K562 (cell line): ENCODE data around the gene ZNF805. TPM values are rescaled to one million over a fixed set of nuclear protein-coding genes. Genes with fewer than 3 reads are reported as not detected.
A peak's percentile ranks its signal among the peaks of the same experiment; 100 is the strongest.

Source experiments
- ATAC-seq: fragments of 200-7000 bp; cut with Tn5 transposase; 3 replicates; pipeline ENCODE4 v1.9.1; 2020; ENCODE audit warnings: moderate library complexity
- BruUV-seq: library from RNA; stranded (reverse); fragments of 400-500 nt; replicated peaks from 2 replicates; lab custom pipeline; 2021; lab: Mats Ljungman, UMichigan
- CTCF ChIA-PET: fragments of 300-600 bp; formaldehyde crosslinking; extraction: SDS; loops from one replicate; lab custom pipeline; 2021; ENCODE audit warnings: low intra/inter-chr PET ratio; lab: Yijun Ruan, JAX
- POLR2A ChIA-PET: fragments of 300-600, 350-650 bp; sonication (Branson Sonifier 250); formaldehyde crosslinking; extraction: SDS; loops from one replicate; lab custom pipeline; 2021; ENCODE audit warnings: antibody characterized with exemption, inconsistent platforms; lab: Yijun Ruan, JAX
- DNase-seq, 4 experiments: peaks; one replicate each; pipeline versions ENCODE4 v3.0.0 to v3.0.0-alpha.2; 2011 to 2018; ENCODE audit warnings: low spot score in 3 of 4, mixed read lengths in 3 of 4; ENCODE audit errors: extremely low read depth in 1 of 4
- FAIRE-seq: peaks from 2 replicates; lab custom pipeline; 2011; peaks lifted over from hg19 to GRCh38; lab: Jason Lieb, UNC
- H2AFZ ChIP-seq: 2 replicates; pipeline ENCODE4 v1.6.0; 2011; ENCODE audit warnings: low read depth, low read length, control low read depth, inconsistent platforms
- H3K27ac ChIP-seq: fragments of 200-600 bp; 3 replicates; pipeline ENCODE4 v1.8.0; 2011; ENCODE audit warnings: low read depth, mild to moderate bottlenecking, control low read depth, inconsistent platforms, low read length, moderate library complexity, mixed read lengths; ENCODE audit errors: extremely low read depth
- H3K27me3 ChIP-seq, 2 experiments: fragments of 300-600 bp in 1 of 2; 2 replicates in 1 of 2; 3 replicates in 1 of 2; pipeline versions ENCODE4 v1.6.0 to v1.8.0; 2011; ENCODE audit warnings: inconsistent platforms in 2 of 2, low read length in 2 of 2, mild to moderate bottlenecking in 1 of 2, mixed read lengths in 1 of 2, moderate library complexity in 1 of 2; ENCODE audit not compliant: control insufficient read depth in 2 of 2, insufficient read depth in 2 of 2
- H3K36me3 ChIP-seq: fragments of 300-600 bp; 3 replicates; pipeline ENCODE4 v1.8.0; 2011; ENCODE audit warnings: mild to moderate bottlenecking, low read length, inconsistent platforms; ENCODE audit not compliant: control insufficient read depth, insufficient read depth
- H3K4me1 ChIP-seq, 2 experiments: fragments of 200-600 bp in 1 of 2; replicated peaks in 1 of 2; 2 replicates in 1 of 2; 3 replicates in 1 of 2; pipeline versions ENCODE4 v1.5.1 to v1.8.0; 2011; ENCODE audit warnings: inconsistent platforms in 2 of 2, low read length in 2 of 2, mild to moderate bottlenecking in 1 of 2, mixed read lengths in 1 of 2, moderate library complexity in 1 of 2; ENCODE audit not compliant: control insufficient read depth in 2 of 2, insufficient read depth in 2 of 2
- H3K4me2 ChIP-seq: 2 replicates; pipeline ENCODE4 v1.6.1; 2011; ENCODE audit warnings: low read length, control low read depth, inconsistent platforms, mixed read lengths; ENCODE audit not compliant: insufficient read depth
- H3K4me3 ChIP-seq: fragments of 200-600 bp; sonication (generic), shearing (Covaris generic); 2 replicates; pipeline ENCODE4 v1.5.1; 2016; ENCODE audit warnings: control low read depth, inconsistent platforms
- H3K79me2 ChIP-seq: fragments of 200-600 bp; 3 replicates; pipeline ENCODE4 v1.8.0; 2011; ENCODE audit warnings: low read length, inconsistent platforms; ENCODE audit not compliant: control insufficient read depth, insufficient read depth
- H3K9ac ChIP-seq, 2 experiments: 2 replicates each; pipeline versions ENCODE4 v1.6.0 to v1.6.1; 2011; ENCODE audit warnings: low read depth in 2 of 2, low read length in 2 of 2, control low read depth in 1 of 2, inconsistent platforms in 1 of 2, mild to moderate bottlenecking in 1 of 2, mixed read lengths in 1 of 2; ENCODE audit not compliant: insufficient read depth in 1 of 2
- H3K9me1 ChIP-seq: one replicate; pipeline ENCODE4 v1.6.0; 2011; ENCODE audit warnings: inconsistent platforms, mild to moderate bottlenecking, low read length, moderate library complexity; ENCODE audit not compliant: control insufficient read depth, insufficient read depth
- H3K9me3 ChIP-seq: replicated peaks from 2 replicates; pipeline ENCODE4 v1.5.1; 2011; ENCODE audit warnings: low read depth, low read length, inconsistent platforms; ENCODE audit not compliant: control insufficient read depth, insufficient read depth
- H4K20me1 ChIP-seq: replicated peaks from 2 replicates; pipeline ENCODE4 v1.6.1; 2011; ENCODE audit warnings: low read length, inconsistent platforms, mixed read lengths; ENCODE audit not compliant: control insufficient read depth, insufficient read depth
- CSDE1 ChIP-seq, 2 experiments: fragments of 450-650 bp; IDR thresholded peaks; 2 replicates each; pipeline ENCODE4 v1.6.1; 2016; ENCODE audit warnings: mild to moderate bottlenecking in 1 of 2
- FOXK1 ChIP-seq: sonication (generic); formaldehyde crosslinking; IDR thresholded peaks from 2 replicates; pipeline ENCODE4 v1.8.0; 2022; ENCODE audit warnings: missing genetic modification reagents, mild to moderate bottlenecking, borderline replicate concordance
- FOXM1 ChIP-seq, 2 experiments: fragments of 450-650 bp in 1 of 2; sonication (generic) in 1 of 2; formaldehyde crosslinking in 1 of 2; IDR thresholded peaks; 2 replicates each; pipeline versions ENCODE4 v1.6.1 to v1.9.0; 2017 to 2022; ENCODE audit warnings: low read depth in 2 of 2, mild to moderate bottlenecking in 2 of 2, missing genetic modification reagents in 1 of 2, moderate library complexity in 1 of 2
- HBP1 ChIP-seq: fragments of 450-650 bp; formaldehyde crosslinking; IDR thresholded peaks from 2 replicates; pipeline ENCODE4 v1.4.0; 2022; ENCODE audit warnings: missing genetic modification characterization
- MED1 ChIP-seq: sonication (generic); formaldehyde crosslinking; IDR thresholded peaks from 2 replicates; pipeline ENCODE4 v1.8.1; 2023; ENCODE audit warnings: missing genetic modification reagents, borderline replicate concordance
- MYC ChIP-seq, 2 experiments: fragments of 250-450 bp in 1 of 2; sonication (Bioruptor Pico) in 1 of 2; IDR thresholded peaks; 2 replicates each; pipeline versions ENCODE4 v1.5.1 to v1.6.1; 2012 to 2021; ENCODE audit warnings: low read depth in 2 of 2, borderline replicate concordance in 1 of 2, improper control_type of control experiment in 1 of 2, low read length in 1 of 2, mild to moderate bottlenecking in 1 of 2, moderate library complexity in 1 of 2
- U2AF2 ChIP-seq: fragments of 200-400 bp; formaldehyde crosslinking; optimal IDR thresholded peaks from 2 replicates; pipeline ENCODE3; 2017; ENCODE audit warnings: low read depth, mild to moderate bottlenecking, low read length
- ZNF609 ChIP-seq: sonication (generic); formaldehyde crosslinking; IDR thresholded peaks from 2 replicates; pipeline ENCODE4 v1.8.1; 2023; ENCODE audit warnings: missing genetic modification reagents, mild to moderate bottlenecking, borderline replicate concordance
- WGBS: fragments of 100-300 bp; shearing (Covaris generic); methylation state at CpG from one replicate; pipeline ENCODE4 v1.1.6; 2016; ENCODE audit warnings: low coverage, mixed read lengths; ENCODE audit not compliant: insufficient coverage; ENCODE audit errors: missing lambda C conversion rate; 5-methylcytosine and 5-hydroxymethylcytosine counted together
- in situ Hi-C: fragments of 300-500 bp; cut with MboI; formaldehyde crosslinking; loops from 4 replicates; pipeline ENCODE4 v1.15.0; 2018; ENCODE audit warnings: inconsistent platforms, mixed read lengths
- intact Hi-C: fragments of 100-400 bp; cut with micrococcal nuclease; formaldehyde crosslinking; loops from 2 replicates; pipeline ENCODE4 v1.14.2; 2022
- polyA plus RNA-seq, 8 experiments: library from polyadenylated mRNA; depleted of rRNA in 4 of 8; stranded (reverse) in 5 of 8; unstranded in 3 of 8; fragments of >200 nt; fragmentation: Nextera tagmentation in 2 of 8; fragmentation: Illumina TruSeq in 1 of 8; extraction: Ambion mirVana in 2 of 8; extraction: Trizol in 1 of 8; gene quantifications; 2 replicates each; pipeline versions ENCODE4 v1.2.1 to v1.2.3, GENCODE V29; 2011 to 2014; ENCODE audit warnings: inconsistent platforms in 1 of 8, missing spikeins in 1 of 8
- total RNA-seq, 7 experiments: library from RNA; depleted of rRNA in 6 of 7; stranded (reverse); fragments of >200 nt in 6 of 7; fragmentation: Illumina TruSeq in 2 of 7; extraction: Trizol in 2 of 7; gene quantifications; 2 replicates each; pipeline versions ENCODE4 v1.2.1 to v1.2.3, GENCODE V29; 2011 to 2021; ENCODE audit warnings: low replicate concordance in 1 of 7
- TF ChIP-seq, protein P1 (sequence below): fragments of 250-450 bp; sonication (Bioruptor Pico); IDR thresholded peaks from 2 replicates; pipeline ENCODE4 v1.4.0; 2020; ENCODE audit warnings: borderline replicate concordance
- TF ChIP-seq, protein P2 (sequence below): sonication (generic); formaldehyde crosslinking; IDR thresholded peaks from 2 replicates; pipeline ENCODE4 v1.8.0; 2022; ENCODE audit warnings: mild to moderate bottlenecking, missing genetic modification reagents

ZNF805 gene
- total and polyA plus RNA-seq, 9 of the 15 experiments (the other 6 are each of a cell fraction or from before 2014, with no cell fraction given) = 0.32 to 6.7 (median 3.9) TPM

GRCh38 chr19:57282011-57282643 is 41.7 kb downstream of the ZNF805 start:
- peaks cover 14% of the 10 kb centered on the region; the same call in 1 of the 2 replicates for H4K20me1 ChIP-seq
- peak overlapping the region; percentile 67 for H3K4me3 ChIP-seq
- H2AFZ ChIP-seq = no peak overlapping the region
- peak overlapping the region; percentile 75 for H3K4me2 ChIP-seq
- BruUV-seq = no TSS peak
- H3K4me1 ChIP-seq = peaks cover 0 to 14% of the 10 kb centered on the region in 2 experiments; a peak in 3 of 5 replicates
- H3K79me2 ChIP-seq = peaks cover 71% of the 10 kb centered on the region
- H3K9me1 ChIP-seq = peaks cover 4% of the 10 kb centered on the region
- intact Hi-C loops (loop anchor here (5.0 kb wide), 1 partner anchor 40 kb away; the partner anchor contains the start of gene ZNF805), in situ Hi-C loops (no loop called here)
- WGBS = 70% methylated on average over 5 of the region's 5 CpGs
- no peaks in the 10 kb centered on the region for H3K27me3 ChIP-seq
- no peak for ATAC-seq
- H3K27ac ChIP-seq = no peak overlapping the region; the same call in 2 of the 3 replicates
- FAIRE-seq = no peak
- peaks cover 54% of the 10 kb centered on the region for H3K36me3 ChIP-seq
- peak overlapping the region in 1 of 2 experiments; percentile 44; a peak in 2 of 4 replicates for H3K9ac ChIP-seq
- H3K9me3 ChIP-seq = no peaks in the 10 kb centered on the region
- no peak for DNase-seq
- CTCF ChIA-PET = no interaction called here
- POLR2A ChIA-PET = no interaction called here
- no peak for TF ChIP-seq HBP1 (CRISPR knock-in tag)
- TF ChIP-seq U2AF2 = no peak
- TF ChIP-seq, protein P1, sequence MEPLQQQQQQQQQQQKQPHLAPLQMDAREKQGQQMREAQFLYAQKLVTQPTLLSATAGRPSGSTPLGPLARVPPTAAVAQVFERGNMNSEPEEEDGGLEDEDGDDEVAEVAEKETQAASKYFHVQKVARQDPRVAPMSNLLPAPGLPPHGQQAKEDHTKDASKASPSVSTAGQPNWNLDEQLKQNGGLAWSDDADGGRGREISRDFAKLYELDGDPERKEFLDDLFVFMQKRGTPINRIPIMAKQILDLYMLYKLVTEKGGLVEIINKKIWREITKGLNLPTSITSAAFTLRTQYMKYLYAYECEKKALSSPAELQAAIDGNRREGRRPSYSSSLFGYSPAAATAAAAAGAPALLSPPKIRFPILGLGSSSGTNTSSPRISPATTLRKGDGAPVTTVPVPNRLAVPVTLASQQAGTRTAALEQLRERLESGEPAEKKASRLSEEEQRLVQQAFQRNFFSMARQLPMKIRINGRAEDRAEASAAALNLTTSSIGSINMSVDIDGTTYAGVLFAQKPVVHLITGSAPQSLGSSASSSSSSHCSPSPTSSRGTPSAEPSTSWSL (CRISPR knock-in tag) = no peak
- no peak for TF ChIP-seq FOXM1 (IDR thresholded peaks at IDR 0.05; ENCODE audit: low read depth)
- no peak for TF ChIP-seq FOXM1 (CRISPR knock-in tag; IDR thresholded peaks at IDR 0.05; ENCODE audit: low read depth)
- no peak for TF ChIP-seq FOXK1
- no peak for TF ChIP-seq CSDE1 (IDR thresholded peaks at IDR 0.05)
- TF ChIP-seq, protein P2, sequence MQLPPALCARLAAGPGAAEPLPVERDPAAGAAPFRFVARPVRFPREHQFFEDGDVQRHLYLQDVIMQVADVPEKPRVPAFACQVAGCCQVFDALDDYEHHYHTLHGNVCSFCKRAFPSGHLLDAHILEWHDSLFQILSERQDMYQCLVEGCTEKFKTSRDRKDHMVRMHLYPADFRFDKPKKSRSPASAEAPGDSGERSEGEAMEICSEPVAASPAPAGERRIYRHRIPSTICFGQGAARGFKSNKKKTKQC (CRISPR knock-in tag) = no peak
- no peak for TF ChIP-seq MED1 (CRISPR knock-in tag)
- TF ChIP-seq ZNF609 (CRISPR knock-in tag) = no peak
- TF ChIP-seq MYC (IDR thresholded peaks at IDR 0.05; ENCODE audit: low read depth, low read length) = no peak
- TF ChIP-seq MYC (CRISPR knock-in tag; IDR thresholded peaks at IDR 0.05; ENCODE audit: borderline replicate concordance, low read depth) = no peak
